Measurements from ENCODE around the gene SCGB1D1. TPM values are rescaled to one million over a fixed set of nuclear protein-coding genes. Genes with fewer than 3 reads are reported as not detected.

Gene SCGB1D1
- total RNA-seq, 1 experiment from 2014 or later, result not detected

- no peaks in the 10 kb centered on the region for H3K4me1 Mint-ChIP-seq
- H3K9me3 Mint-ChIP-seq, result no peaks in the 10 kb centered on the region
- ChIA-PET CTCF (no interaction called here), POLR2A (no interaction called here)
- H3K4me3 Mint-ChIP-seq, result no peak overlapping the region
- no peaks in the 10 kb centered on the region for H3K36me3 Mint-ChIP-seq
- ATAC-seq (no peak), DNase-seq (ENCODE audit: low spot score) (no peak)
- H3K27ac Mint-ChIP-seq, result no peak overlapping the region
- TF ChIP-seq RORB (CRISPR knock-in tag; IDR thresholded peaks at IDR 0.05) (no peak), ZNF281 (CRISPR knock-in tag; IDR thresholded peaks at IDR 0.05) (no peak), ZNF425 (CRISPR knock-in tag; conservative IDR thresholded peaks at IDR 0.05) (no peak), HMGA2 (CRISPR knock-in tag; IDR thresholded peaks at IDR 0.05) (no peak), ZNF121 (CRISPR knock-in tag; IDR thresholded peaks at IDR 0.05) (no peak), RELA (CRISPR knock-in tag; IDR thresholded peaks at IDR 0.05; ENCODE audit: borderline replicate concordance) (no peak), ATF2 (CRISPR knock-in tag; IDR thresholded peaks at IDR 0.05; ENCODE audit: borderline replicate concordance, low read depth) (no peak), USF1 (CRISPR knock-in tag; IDR thresholded peaks at IDR 0.05) (no peak), OVOL2 (CRISPR knock-in tag; IDR thresholded peaks at IDR 0.05; ENCODE audit: borderline replicate concordance) (no peak), SOX15 (CRISPR knock-in tag; IDR thresholded peaks at IDR 0.05) (no peak), ARID4B (CRISPR knock-in tag; IDR thresholded peaks at IDR 0.05; ENCODE audit: borderline replicate concordance) (no peak)
- no peaks in the 10 kb centered on the region for H3K27me3 Mint-ChIP-seq (ENCODE audit: low read depth)
Observed at GRCh38 chr11:62201376-62201775, 11.4 kb downstream of the SCGB1D1 start.

- no peaks in the 10 kb centered on the region for H3K27me3 Mint-ChIP-seq (ENCODE audit: low read depth)
- no peaks in the 10 kb centered on the region for H3K4me1 Mint-ChIP-seq
- no peak overlapping the region for H3K27ac Mint-ChIP-seq
- no peaks in the 10 kb centered on the region for H3K9me3 Mint-ChIP-seq
- ATAC-seq, result no peak
- no peak for DNase-seq (ENCODE audit: low spot score)
- ChIA-PET CTCF (interaction anchor here (1.3 kb wide), 1 partner anchor 340 kb away, joined by 3 read pairs; no protein-coding TSS in a partner anchor), POLR2A (no interaction called here)
- TF ChIP-seq NR3C1 (CRISPR knock-in tag; conservative IDR thresholded peaks at IDR 0.05; ENCODE audit: low read depth), result no peak
- no peak for TF ChIP-seq ZNF512 (CRISPR knock-in tag; IDR thresholded peaks at IDR 0.05; ENCODE audit: borderline replicate concordance)
- no peak for TF ChIP-seq NR1H2 (CRISPR knock-in tag; IDR thresholded peaks at IDR 0.05)
- no peak for TF ChIP-seq ZNF532 (CRISPR knock-in tag; IDR thresholded peaks at IDR 0.05; ENCODE audit: borderline replicate concordance)
- TF ChIP-seq TP53 (CRISPR knock-in tag; IDR thresholded peaks at IDR 0.05), result no peak
- no peak for TF ChIP-seq MXD4 (CRISPR knock-in tag; IDR thresholded peaks at IDR 0.05; ENCODE audit: borderline replicate concordance)
- H3K4me3 Mint-ChIP-seq, result no peak overlapping the region
- H3K36me3 Mint-ChIP-seq, result no peaks in the 10 kb centered on the region
Observed at GRCh38 chr11:62202910-62203309, 12.9 kb downstream of the SCGB1D1 start.

Data from WTC11 (cell line).